MM.1S (cell line): ENCODE results near the gene XPR1.

ENCODE experiments used
- EZH2 ChIP-seq: fragments of 300-600 bp; sonication (generic); optimal IDR thresholded peaks from 2 replicates; pipeline ENCODE3; 2017; ENCODE audit warnings: low read depth, mild to moderate bottlenecking, antibody characterized with exemption, low read length, mixed read lengths
- EZH2phosphoT487 ChIP-seq: fragments of 300-600 bp; sonication (generic); IDR thresholded peaks from 2 replicates; pipeline ENCODE4 v1.6.1; 2018; ENCODE audit warnings: antibody characterized with exemption, low read length

DNA sequence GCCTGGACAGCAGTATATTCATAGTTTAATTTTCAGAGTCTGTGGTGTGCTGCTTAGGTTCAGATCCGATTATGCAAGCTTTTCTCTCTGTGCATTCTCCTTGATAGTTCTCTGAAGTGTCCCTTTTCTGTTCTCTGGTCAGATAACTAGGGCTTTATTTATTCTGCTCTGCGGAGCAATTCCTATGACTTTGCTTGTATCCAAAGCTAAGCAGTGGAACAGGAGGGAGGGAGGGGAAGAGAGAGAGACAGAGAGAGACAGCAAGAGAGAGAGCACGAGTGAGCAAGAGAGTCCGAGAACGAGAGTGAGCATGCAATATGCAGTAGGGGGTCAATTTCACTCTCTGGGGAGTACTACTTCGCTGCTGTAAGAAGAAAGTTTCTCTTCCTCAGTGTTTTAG, 113.3 kb downstream of the XPR1 start:
- TF ChIP-seq EZH2, result no peak
- TF ChIP-seq EZH2phosphoT487, result no peak
